H1 (cell line): ENCODE data around the gene HECTD4. TPM values are rescaled to one million over a fixed set of nuclear protein-coding genes. Genes with fewer than 3 reads are reported as not detected.

Experiments
- CTCF ChIA-PET: fragments of 300-600 bp; sonication (Branson Sonifier 250); formaldehyde crosslinking; loops from one replicate; lab custom pipeline; 2021; ENCODE audit not compliant: partially characterized antibody; lab: Charles Lee
- POLR2A ChIA-PET: fragments of 300-600 bp; sonication (Branson Sonifier 250); formaldehyde crosslinking; loops from one replicate; lab custom pipeline; 2021; ENCODE audit warnings: inconsistent platforms; ENCODE audit not compliant: partially characterized antibody; lab: Charles Lee
- DNase-seq, 2 experiments: peaks; one replicate each; pipeline versions ENCODE4 v3.0.0 to v3.0.0-alpha.2; 2010 to 2022; ENCODE audit warnings: low spot score in 2 of 2, low read depth in 1 of 2, mixed read lengths in 1 of 2
- FAIRE-seq: peaks from 2 replicates; lab custom pipeline; 2011; peaks lifted over from hg19 to GRCh38; lab: Jason Lieb, UNC
- H2AFZ ChIP-seq: 2 replicates; pipeline ENCODE4 v1.8.1; 2012; ENCODE audit warnings: low read length, inconsistent platforms
- H2AK5ac ChIP-seq: 2 replicates; pipeline ENCODE4 v1.6.1; 2013; ENCODE audit warnings: low read depth, low read length
- H2BK120ac ChIP-seq: replicated peaks from 2 replicates; pipeline ENCODE3; 2013; ENCODE audit warnings: low read depth, low read length, inconsistent platforms
- H2BK12ac ChIP-seq: 2 replicates; pipeline ENCODE4 v1.6.1; 2013; ENCODE audit warnings: low read depth, low read length
- H2BK15ac ChIP-seq: 2 replicates; pipeline ENCODE4 v1.6.1; 2013; ENCODE audit warnings: low read length
- H2BK20ac ChIP-seq: 2 replicates; pipeline ENCODE4 v1.6.1; 2013; ENCODE audit warnings: low read length
- H2BK5ac ChIP-seq: 2 replicates; pipeline ENCODE4 v1.6.1; 2013; ENCODE audit warnings: low read depth, low read length
- H3K14ac ChIP-seq: 2 replicates; pipeline ENCODE4 v1.6.1; 2013; ENCODE audit warnings: inconsistent platforms; ENCODE audit not compliant: insufficient read length
- H3K18ac ChIP-seq: 2 replicates; pipeline ENCODE4 v1.6.1; 2013; ENCODE audit warnings: low read length; ENCODE audit errors: extremely low read depth
- H3K23ac ChIP-seq: 2 replicates; pipeline ENCODE4 v1.6.1; 2013; ENCODE audit warnings: inconsistent platforms; ENCODE audit not compliant: insufficient read length
- H3K23me2 ChIP-seq: 2 replicates; pipeline ENCODE4 v1.6.1; 2013; ENCODE audit warnings: low read depth, low read length
- H3K27ac ChIP-seq: 2 replicates; pipeline ENCODE4 v1.6.1; 2011; ENCODE audit warnings: low read depth, low read length, inconsistent platforms
- H3K27me3 ChIP-seq, 4 experiments: replicated peaks in 1 of 4; 1 replicate in 1 of 4; 2 replicates in 3 of 4; pipeline versions ENCODE4 v1.6.1 to v1.8.1; 2011 to 2013; ENCODE audit warnings: low read length in 3 of 4, mild to moderate bottlenecking in 3 of 4, inconsistent platforms in 2 of 4, mixed read lengths in 2 of 4, moderate library complexity in 1 of 4; ENCODE audit not compliant: control insufficient read depth in 3 of 4, insufficient read depth in 3 of 4; ENCODE audit errors: extremely low read depth in 1 of 4
- H3K36me3 ChIP-seq, 4 experiments: 2 replicates each; pipeline versions ENCODE4 v1.6.1 to v1.8.1; 2011 to 2013; ENCODE audit warnings: mild to moderate bottlenecking in 4 of 4, low read length in 3 of 4, moderate library complexity in 2 of 4, control low read depth in 1 of 4, inconsistent platforms in 1 of 4; ENCODE audit not compliant: insufficient read depth in 4 of 4, control insufficient read depth in 2 of 4
- H3K4ac ChIP-seq: replicated peaks from 2 replicates; pipeline ENCODE3; 2013; ENCODE audit warnings: low read length, low read depth, mixed read lengths, inconsistent platforms; ENCODE audit not compliant: insufficient read length
- H3K4me1 ChIP-seq, 4 experiments: replicated peaks in 1 of 4; 1 replicate in 1 of 4; 2 replicates in 3 of 4; pipeline versions ENCODE4 v1.6.1 to v1.8.1; 2011 to 2013; ENCODE audit warnings: low read length in 3 of 4, inconsistent platforms in 2 of 4, mixed read lengths in 1 of 4; ENCODE audit not compliant: insufficient read depth in 4 of 4, control insufficient read depth in 3 of 4
- H3K4me2 ChIP-seq, 2 experiments: 2 replicates each; pipeline versions ENCODE4 v1.6.1 to v1.8.1; 2011 to 2013; ENCODE audit warnings: low read depth in 2 of 2, low read length in 2 of 2, control low read depth in 1 of 2, inconsistent platforms in 1 of 2, mild to moderate bottlenecking in 1 of 2; ENCODE audit not compliant: insufficient read depth in 1 of 2
- H3K4me3 ChIP-seq, 4 experiments: fragments of 200-600, 300-600 bp in 1 of 4; sonication (generic), shearing (Covaris generic), sonication (Bioruptor Twin) in 1 of 4; 2 replicates each; pipeline versions ENCODE4 v1.5.1 to v1.8.1; 2011 to 2016; ENCODE audit warnings: low read length in 4 of 4, low read depth in 3 of 4, control low read depth in 2 of 4, inconsistent platforms in 2 of 4, mild to moderate bottlenecking in 2 of 4, mixed read lengths in 1 of 4, moderate library complexity in 1 of 4; ENCODE audit not compliant: insufficient read depth in 2 of 4; ENCODE audit errors: extremely low read depth in 1 of 4
- H3K56ac ChIP-seq: replicated peaks from 2 replicates; pipeline ENCODE3; 2013; ENCODE audit warnings: low read depth, mild to moderate bottlenecking, mixed read lengths, low read length, inconsistent platforms; ENCODE audit not compliant: insufficient read length
- H3K79me1 ChIP-seq: 2 replicates; pipeline ENCODE4 v1.6.1; 2013; ENCODE audit warnings: low read depth, low read length, control low read depth
- H3K79me2 ChIP-seq, 2 experiments: 2 replicates each; pipeline versions ENCODE4 v1.6.1 to v1.8.1; 2012 to 2013; ENCODE audit warnings: low read length in 2 of 2, mild to moderate bottlenecking in 2 of 2, inconsistent platforms in 1 of 2; ENCODE audit not compliant: insufficient read depth in 2 of 2, control insufficient read depth in 1 of 2
- H3K9ac ChIP-seq, 4 experiments: replicated peaks in 1 of 4; 1 replicate in 1 of 4; 2 replicates in 3 of 4; pipeline versions ENCODE4 v1.6.1 to v1.8.1; 2011 to 2013; ENCODE audit warnings: low read depth in 3 of 4, low read length in 3 of 4, control low read depth in 2 of 4, mild to moderate bottlenecking in 2 of 4, moderate library complexity in 2 of 4, inconsistent platforms in 1 of 4; ENCODE audit errors: extremely low read depth in 1 of 4
- H3K9me3 ChIP-seq, 2 experiments: 2 replicates each; pipeline versions ENCODE4 v1.6.1 to v1.8.1; 2012 to 2013; ENCODE audit warnings: mild to moderate bottlenecking in 2 of 2, moderate library complexity in 2 of 2, control low read depth in 1 of 2, inconsistent platforms in 1 of 2, low read depth in 1 of 2, low read length in 1 of 2, mixed read lengths in 1 of 2; ENCODE audit not compliant: insufficient read depth in 2 of 2
- H4K20me1 ChIP-seq, 2 experiments: replicated peaks in 1 of 2; 2 replicates each; pipeline versions ENCODE3 to v1.8.1; 2011 to 2013; ENCODE audit warnings: inconsistent platforms in 2 of 2, low read length in 2 of 2, mild to moderate bottlenecking in 1 of 2; ENCODE audit not compliant: insufficient read depth in 2 of 2, control insufficient read depth in 1 of 2
- H4K5ac ChIP-seq: 2 replicates; pipeline ENCODE4 v1.6.1; 2013; ENCODE audit warnings: low read length, low read depth, mixed read lengths, inconsistent platforms; ENCODE audit not compliant: insufficient read length
- H4K8ac ChIP-seq: 2 replicates; pipeline ENCODE4 v1.8.0; 2013; ENCODE audit warnings: mild to moderate bottlenecking, moderate library complexity, low read length, inconsistent platforms; ENCODE audit not compliant: insufficient read depth; ENCODE audit errors: extremely low read depth
- H4K91ac ChIP-seq: replicated peaks from 2 replicates; pipeline ENCODE3; 2013; ENCODE audit warnings: low read length, mixed read lengths, inconsistent platforms; ENCODE audit not compliant: insufficient read length
- ASH2L ChIP-seq: fragments of 200-600, 300-600 bp; sonication (generic); IDR thresholded peaks from one replicate; pipeline ENCODE4 v1.7.1; 2017; ENCODE audit warnings: low read length
- CHD2 ChIP-seq: IDR thresholded peaks from 2 replicates; pipeline ENCODE4 v1.6.1; 2012; ENCODE audit warnings: low read length, improper control_type of control experiment
- EZH2 ChIP-seq: fragments of 200-600 bp; sonication (generic); IDR thresholded peaks from 2 replicates; pipeline ENCODE4 v1.7.1; 2012; ENCODE audit warnings: low read depth, mild to moderate bottlenecking, moderate library complexity, low read length, inconsistent platforms; ENCODE audit not compliant: severe bottlenecking
- FOSL1 ChIP-seq: IDR thresholded peaks from 2 replicates; pipeline ENCODE4 v1.6.1; 2011; ENCODE audit warnings: mild to moderate bottlenecking, low read depth, low read length, moderate library complexity; ENCODE audit not compliant: insufficient read depth
- KDM1A ChIP-seq: fragments of 200-600, 300-600 bp; sonication (generic); IDR thresholded peaks from 2 replicates; pipeline ENCODE4 v1.7.1; 2016; ENCODE audit warnings: mild to moderate bottlenecking, low read length, borderline replicate concordance
- KDM4A ChIP-seq: IDR thresholded peaks from one replicate; pipeline ENCODE4 v1.7.1; 2012; ENCODE audit warnings: low read depth, mild to moderate bottlenecking, moderate library complexity, low read length, inconsistent platforms; ENCODE audit not compliant: severe bottlenecking
- NANOG ChIP-seq: IDR thresholded peaks from 2 replicates; pipeline ENCODE4 v1.6.1; 2011; ENCODE audit warnings: low read length, low read depth, mild to moderate bottlenecking, inconsistent platforms; ENCODE audit not compliant: insufficient read depth, poor library complexity, severe bottlenecking
- RBBP5 ChIP-seq: IDR thresholded peaks from 2 replicates; pipeline ENCODE4 v1.7.1; 2012; ENCODE audit warnings: low read depth, mild to moderate bottlenecking, inconsistent platforms, low read length, moderate library complexity, borderline replicate concordance
- SAP30 ChIP-seq: fragments of 300-600 bp; sonication (generic); IDR thresholded peaks from 2 replicates; pipeline ENCODE4 v1.7.1; 2012; ENCODE audit warnings: low read length, moderate library complexity, mild to moderate bottlenecking, inconsistent platforms; ENCODE audit not compliant: insufficient read depth, insufficient replicate concordance
- SUZ12 ChIP-seq: fragments of 200-600 bp; sonication (generic); IDR thresholded peaks from 2 replicates; pipeline ENCODE4 v1.6.1; 2012; ENCODE audit warnings: mild to moderate bottlenecking, inconsistent platforms, low read length, moderate library complexity, mixed read lengths
- TEAD4 ChIP-seq: IDR thresholded peaks from 2 replicates; pipeline ENCODE4 v1.6.1; 2012; ENCODE audit warnings: low read depth, low read length, inconsistent platforms, mixed read lengths
- WGBS, 2 experiments: shearing (Covaris generic) in 1 of 2; methylation state at CpG; one replicate each; pipeline versions ENCODE4 v1.1.6 to v1.1.7; 2013 to 2015; ENCODE audit warnings: low lambda C conversion rate in 2 of 2, mixed read lengths in 2 of 2, inconsistent platforms in 1 of 2, low coverage in 1 of 2, missing lambda C conversion rate in 1 of 2; ENCODE audit not compliant: insufficient replicate concordance in 2 of 2, insufficient coverage in 1 of 2, insufficient read length in 1 of 2; ENCODE audit errors: extremely low coverage in 1 of 2, missing lambda C conversion rate in 1 of 2; 5-methylcytosine and 5-hydroxymethylcytosine counted together
- polyA plus RNA-seq, 7 experiments: library from polyadenylated mRNA; depleted of rRNA in 3 of 7; stranded (reverse) in 5 of 7; unstranded in 2 of 7; fragments of >200 nt in 5 of 7; fragments of 200-250 nt in 2 of 7; gene quantifications; 1 replicate in 5 of 7; 2 replicates in 1 of 7; 4 replicates in 1 of 7; pipeline versions ENCODE4 v1.2.1 to v1.2.3, GENCODE V29; 2011 to 2013; ENCODE audit warnings: missing spikeins in 2 of 7, mixed read lengths in 2 of 7
- total RNA-seq: library from RNA; stranded (reverse); fragmentation: NEBNext Ultra II Directional; extraction: Animal tissue kit (Norgen Biotek cat#: 25700); gene quantifications from 2 replicates; pipeline ENCODE4 v1.2.1, GENCODE V29; 2021
- TF ChIP-seq, protein P1 (sequence below): IDR thresholded peaks from 2 replicates; pipeline ENCODE4 v1.6.1; 2012; ENCODE audit warnings: low read length, inconsistent platforms

Gene HECTD4
- total and polyA plus RNA-seq, 2 of the 8 experiments (the other 6 are each of a cell fraction or from before 2014, with no cell fraction given), result 6.5 to 33.7 TPM

- H4K20me1 ChIP-seq, result peaks cover 0 to 2% of the 10 kb centered on the region in 2 experiments
- no peak overlapping the region for H3K23ac ChIP-seq
- FAIRE-seq (no peak), DNase-seq (no peak)
- no peak overlapping the region for H2BK15ac ChIP-seq
- H3K4me3 ChIP-seq, result no peak overlapping the region
- no peaks in the 10 kb centered on the region for H3K4me1 ChIP-seq
- H4K5ac ChIP-seq, result no peak overlapping the region
- H3K4me2 ChIP-seq, result no peak overlapping the region
- no peak overlapping the region for H4K8ac ChIP-seq
- H3K36me3 ChIP-seq, result peaks cover 0 to 21% (median 9%) of the 10 kb centered on the region in 4 experiments; a peak in 5 of 8 replicates
- POLR2A ChIA-PET, result interaction anchor here (1.6 kb wide), 1 partner anchor 24 kb away, joined by 3 read pairs; no protein-coding TSS in a partner anchor
- no peak overlapping the region for H3K4ac ChIP-seq
- H2BK20ac ChIP-seq, result no peak overlapping the region
- no peak overlapping the region for H3K56ac ChIP-seq
- H3K23me2 ChIP-seq, result no peaks in the 10 kb centered on the region
- CTCF ChIA-PET, result interaction anchor here (0.6 to 0.9 kb wide), 2 partner anchors 11 to 17 kb away, joined by 4 read pairs; no protein-coding TSS in a partner anchor
- no peak overlapping the region for H2BK120ac ChIP-seq
- no peak overlapping the region for H2BK12ac ChIP-seq
- H2AFZ ChIP-seq, result no peak overlapping the region
- no peak overlapping the region for H3K27ac ChIP-seq
- H2BK5ac ChIP-seq, result no peak overlapping the region
- WGBS, 2 experiments, result 93% methylated on average over 1 of the region's 1 CpG; no CpG with 5 or more reads in 1 of the 2 experiments
- H3K9ac ChIP-seq, result no peak overlapping the region
- no peaks in the 10 kb centered on the region for H3K27me3 ChIP-seq
- H3K79me2 ChIP-seq, result peaks cover 0 to 2% of the 10 kb centered on the region in 2 experiments; a peak in 1 of 4 replicates
- H2AK5ac ChIP-seq, result no peak overlapping the region
- H3K9me3 ChIP-seq, result no peaks in the 10 kb centered on the region
- no peak overlapping the region for H3K18ac ChIP-seq
- no peak overlapping the region for H3K14ac ChIP-seq
- no peaks in the 10 kb centered on the region for H3K79me1 ChIP-seq
- no peak overlapping the region for H4K91ac ChIP-seq
- no peak for TF ChIP-seq RBBP5
- TF ChIP-seq FOSL1, result no peak
- no peak for TF ChIP-seq KDM1A
- no peak for TF ChIP-seq ASH2L
- TF ChIP-seq SAP30, result no peak
- TF ChIP-seq SUZ12, result no peak
- no peak for TF ChIP-seq CHD2
- no peak for TF ChIP-seq KDM4A
- no peak for TF ChIP-seq TEAD4
- no peak for TF ChIP-seq EZH2
- TF ChIP-seq, protein P1, sequence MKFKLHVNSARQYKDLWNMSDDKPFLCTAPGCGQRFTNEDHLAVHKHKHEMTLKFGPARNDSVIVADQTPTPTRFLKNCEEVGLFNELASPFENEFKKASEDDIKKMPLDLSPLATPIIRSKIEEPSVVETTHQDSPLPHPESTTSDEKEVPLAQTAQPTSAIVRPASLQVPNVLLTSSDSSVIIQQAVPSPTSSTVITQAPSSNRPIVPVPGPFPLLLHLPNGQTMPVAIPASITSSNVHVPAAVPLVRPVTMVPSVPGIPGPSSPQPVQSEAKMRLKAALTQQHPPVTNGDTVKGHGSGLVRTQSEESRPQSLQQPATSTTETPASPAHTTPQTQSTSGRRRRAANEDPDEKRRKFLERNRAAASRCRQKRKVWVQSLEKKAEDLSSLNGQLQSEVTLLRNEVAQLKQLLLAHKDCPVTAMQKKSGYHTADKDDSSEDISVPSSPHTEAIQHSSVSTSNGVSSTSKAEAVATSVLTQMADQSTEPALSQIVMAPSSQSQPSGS, result no peak
- TF ChIP-seq NANOG, result no peak
Measured at GRCh38 chr12:112131686-112132085, 250.5 kb downstream of the HECTD4 start.
